ENCODE measurements around the gene MAPK8IP3. TPM values are rescaled to one million over a fixed set of nuclear protein-coding genes. Genes with fewer than 3 reads are reported as not detected.
A peak's percentile ranks its signal among the peaks of the same experiment; 100 is the strongest.

The MAPK8IP3 gene
- polyA plus RNA-seq, 1 donor (not counting 4 experiments of a cell fraction or from before 2014, with no cell fraction given): 11.7 TPM

GRCh38 chr16:1676661-1677060, 29.3 kb upstream of the MAPK8IP3 start:
- Histone ChIP-seq H3K36me3 (ENCODE audit: control insufficient read depth in 2 of 2, extremely low read depth in 1 of 2, insufficient read depth in 2 of 2, low read length in 2 of 2) (peaks cover 21 to 31% of the 10 kb centered on the region in 2 experiments), H3K9me3 (ENCODE audit: control insufficient read depth, low read depth, low read length) (no peaks in the 10 kb centered on the region), H4K20me1 (ENCODE audit: control insufficient read depth, extremely low read depth, insufficient read depth, low read length) (peaks cover 3% of the 10 kb centered on the region), H3K4me3 (ENCODE audit: control insufficient read depth in 2 of 3, extremely low read depth in 1 of 3, insufficient read depth in 2 of 3, low read depth in 1 of 3, low read length in 3 of 3) (no peak overlapping the region), H3K9ac (ENCODE audit: control insufficient read depth, extremely low read depth, insufficient read depth, low read length) (no peak overlapping the region), H3K27ac (ENCODE audit: control insufficient read depth, insufficient read depth, low read length) (no peak overlapping the region), H2AFZ (ENCODE audit: control insufficient read depth, low read length) (no peak overlapping the region), H3K27me3 (ENCODE audit: control insufficient read depth, extremely low read depth, insufficient read depth, low read length) (no peaks in the 10 kb centered on the region), H3K79me2 (ENCODE audit: control insufficient read depth, insufficient read depth, low read length) (peaks cover 33% of the 10 kb centered on the region), H3K4me2 (ENCODE audit: control insufficient read depth, extremely low read depth, insufficient read depth, low read depth, low read length) (no peak overlapping the region), H3K4me1 (ENCODE audit: control insufficient read depth, extremely low read depth, insufficient read depth, low read length) (peaks cover 29% of the 10 kb centered on the region), H3K9me1 (ENCODE audit: control insufficient read depth, extremely low read depth, insufficient read depth, low read length) (no peaks in the 10 kb centered on the region)
- DNase-seq (ENCODE audit: low read depth, low spot score) (no peak), FAIRE-seq (no peak)
- dilution Hi-C loops (cut with MboI; ENCODE audit: extremely low pct_ligation_motif_present, low sequenced_read_pairs): no loop called here
- no peak for TF ChIP-seq EZH2 (IDR thresholded peaks at IDR 0.05; ENCODE audit: low read length)
- TF ChIP-seq CTCF (optimal IDR thresholded peaks at IDR 0.05 in 1 of 3, IDR thresholded peaks at IDR 0.05 in 1 of 3, conservative IDR thresholded peaks at IDR 0.05 in 1 of 3; ENCODE audit: extremely low read depth in 1 of 3, insufficient read depth in 2 of 3, low read length in 3 of 3): no peak

GRCh38 chr16:1677339-1677738, 28.7 kb upstream of the MAPK8IP3 start:
- Histone ChIP-seq H3K27me3 (ENCODE audit: control insufficient read depth, extremely low read depth, insufficient read depth, low read length) (no peaks in the 10 kb centered on the region), H3K79me2 (ENCODE audit: control insufficient read depth, insufficient read depth, low read length) (peaks cover 39% of the 10 kb centered on the region), H3K9ac (ENCODE audit: control insufficient read depth, extremely low read depth, insufficient read depth, low read length) (no peak overlapping the region), H3K9me3 (ENCODE audit: control insufficient read depth, low read depth, low read length) (no peaks in the 10 kb centered on the region), H3K36me3 (ENCODE audit: control insufficient read depth in 2 of 2, extremely low read depth in 1 of 2, insufficient read depth in 2 of 2, low read length in 2 of 2) (peaks cover 18 to 28% of the 10 kb centered on the region in 2 experiments), H3K4me2 (ENCODE audit: control insufficient read depth, extremely low read depth, insufficient read depth, low read depth, low read length) (peak overlapping the region; percentile 83), H4K20me1 (ENCODE audit: control insufficient read depth, extremely low read depth, insufficient read depth, low read length) (peaks cover 3% of the 10 kb centered on the region), H3K4me1 (ENCODE audit: control insufficient read depth, extremely low read depth, insufficient read depth, low read length) (peaks cover 33% of the 10 kb centered on the region), H2AFZ (ENCODE audit: control insufficient read depth, low read length) (no peak overlapping the region), H3K9me1 (ENCODE audit: control insufficient read depth, extremely low read depth, insufficient read depth, low read length) (no peaks in the 10 kb centered on the region), H3K4me3 (ENCODE audit: control insufficient read depth in 2 of 3, extremely low read depth in 1 of 3, insufficient read depth in 2 of 3, low read depth in 1 of 3, low read length in 3 of 3) (peak overlapping the region in 1 of 3 experiments; percentile 31), H3K27ac (ENCODE audit: control insufficient read depth, insufficient read depth, low read length) (no peak overlapping the region)
- FAIRE-seq (no peak), DNase-seq (ENCODE audit: low read depth, low spot score) (no peak)
- dilution Hi-C loops (cut with MboI; ENCODE audit: extremely low pct_ligation_motif_present, low sequenced_read_pairs): no loop called here
- TF ChIP-seq EZH2 (IDR thresholded peaks at IDR 0.05; ENCODE audit: low read length) (no peak), CTCF (optimal IDR thresholded peaks at IDR 0.05 in 1 of 3, IDR thresholded peaks at IDR 0.05 in 1 of 3, conservative IDR thresholded peaks at IDR 0.05 in 1 of 3; ENCODE audit: extremely low read depth in 1 of 3, insufficient read depth in 2 of 3, low read length in 3 of 3) (no peak)

Data from keratinocyte (primary cell).